Trophoblast cell (in vitro differentiated cells and primary cell): Measurements from ENCODE around the gene JUN.

Source experiments
- DNase-seq, 2 donors: peaks; one replicate each; pipeline ENCODE4 v3.0.0-alpha.2; 2016
- H2AFZ ChIP-seq: 2 replicates; pipeline ENCODE4 v1.6.1; 2013; ENCODE audit warnings: low read length, moderate library complexity, mild to moderate bottlenecking; ENCODE audit not compliant: insufficient read depth, poor library complexity
- H2AK5ac ChIP-seq: 2 replicates; pipeline ENCODE4 v1.6.1; 2013; ENCODE audit warnings: mild to moderate bottlenecking, low read length
- H2BK120ac ChIP-seq: 2 replicates; pipeline ENCODE4 v1.6.1; 2013; ENCODE audit warnings: low read length, mild to moderate bottlenecking, moderate library complexity; ENCODE audit not compliant: insufficient read depth, poor library complexity
- H2BK12ac ChIP-seq: 2 replicates; pipeline ENCODE4 v1.6.1; 2013; ENCODE audit warnings: mild to moderate bottlenecking, low read length, moderate library complexity
- H2BK5ac ChIP-seq: 2 replicates; pipeline ENCODE4 v1.6.1; 2013; ENCODE audit warnings: low read length, low read depth, moderate library complexity, mild to moderate bottlenecking; ENCODE audit not compliant: poor library complexity
- H3K14ac ChIP-seq: 2 replicates; pipeline ENCODE4 v1.6.1; 2013; ENCODE audit warnings: mild to moderate bottlenecking, low read length
- H3K18ac ChIP-seq: 2 replicates; pipeline ENCODE4 v1.6.1; 2013; ENCODE audit warnings: mild to moderate bottlenecking, low read length
- H3K23ac ChIP-seq: 2 replicates; pipeline ENCODE4 v1.6.1; 2013; ENCODE audit warnings: low read length
- H3K27ac ChIP-seq: 2 replicates; pipeline ENCODE4 v1.5.1; 2013; ENCODE audit warnings: low read depth, mild to moderate bottlenecking, inconsistent platforms, low read length, moderate library complexity
- H3K27me3 ChIP-seq: 2 replicates; pipeline ENCODE4 v1.6.1; 2013; ENCODE audit warnings: inconsistent platforms, mild to moderate bottlenecking, low read length, moderate library complexity; ENCODE audit not compliant: insufficient read depth
- H3K36me3 ChIP-seq, 2 experiments: 1 replicate in 1 of 2; 2 replicates in 1 of 2; pipeline ENCODE4 v1.6.1; 2013; ENCODE audit warnings: low read length in 2 of 2, mild to moderate bottlenecking in 2 of 2, moderate library complexity in 1 of 2; ENCODE audit not compliant: insufficient read depth in 2 of 2, control insufficient read depth in 1 of 2
- H3K4ac ChIP-seq: 2 replicates; pipeline ENCODE4 v1.6.1; 2013; ENCODE audit warnings: low read depth, mild to moderate bottlenecking, low read length, moderate library complexity
- H3K4me1 ChIP-seq, 2 experiments: 1 replicate in 1 of 2; 2 replicates in 1 of 2; pipeline ENCODE4 v1.6.1; 2013; ENCODE audit warnings: low read length in 2 of 2, mild to moderate bottlenecking in 2 of 2, moderate library complexity in 1 of 2; ENCODE audit not compliant: insufficient read depth in 2 of 2, control insufficient read depth in 1 of 2
- H3K4me2 ChIP-seq: 2 replicates; pipeline ENCODE4 v1.6.1; 2013; ENCODE audit warnings: inconsistent platforms, mild to moderate bottlenecking, low read length, moderate library complexity
- H3K4me3 ChIP-seq: 2 replicates; pipeline ENCODE4 v1.5.1; 2013; ENCODE audit warnings: mild to moderate bottlenecking, low read depth, low read length, inconsistent platforms
- H3K79me1 ChIP-seq: one replicate; pipeline ENCODE4 v1.6.1; 2013; ENCODE audit warnings: low read length
- H3K79me2 ChIP-seq: 2 replicates; pipeline ENCODE4 v1.6.1; 2013; ENCODE audit warnings: low read length, mild to moderate bottlenecking; ENCODE audit not compliant: control insufficient read depth, insufficient read depth, poor library complexity
- H3K9ac ChIP-seq: 2 replicates; pipeline ENCODE4 v1.6.1; 2013; ENCODE audit warnings: mild to moderate bottlenecking, low read length
- H3K9me3 ChIP-seq: 2 replicates; pipeline ENCODE4 v1.6.1; 2013; ENCODE audit warnings: low read depth, mild to moderate bottlenecking, control low read depth, inconsistent platforms, low read length; ENCODE audit not compliant: insufficient read depth
- H4K12ac ChIP-seq: 2 replicates; pipeline ENCODE4 v1.6.1; 2013; ENCODE audit warnings: low read depth, mild to moderate bottlenecking, low read length, moderate library complexity
- H4K8ac ChIP-seq: 2 replicates; pipeline ENCODE4 v1.6.1; 2013; ENCODE audit warnings: low read depth, mild to moderate bottlenecking, low read length, moderate library complexity
- H4K91ac ChIP-seq: one replicate; pipeline ENCODE4 v1.6.1; 2013; ENCODE audit warnings: low read depth, mild to moderate bottlenecking, low read length, moderate library complexity
- WGBS: extraction: QIAGEN DNeasy Blood & Tissue Kit; methylation state at CpG from one replicate; pipeline ENCODE4 v1.1.7; 2013; ENCODE audit warnings: missing lambda C conversion rate; ENCODE audit not compliant: insufficient read length, insufficient coverage; ENCODE audit errors: extremely low coverage; 5-methylcytosine and 5-hydroxymethylcytosine counted together

The JUN gene

GRCh38 chr1:58780836-58781452, 2.9 kb downstream of the JUN start:
- Histone ChIP-seq H3K4me2 (peak overlapping the region; percentile 51), H2BK12ac (no peak overlapping the region), H3K4ac (no peak overlapping the region), H2BK120ac (no peak overlapping the region), H3K79me2 (peaks cover 28% of the 10 kb centered on the region), H2AFZ (no peak overlapping the region), H3K27me3 (no peaks in the 10 kb centered on the region), H3K9me3 (no peaks in the 10 kb centered on the region), H3K36me3 (peaks cover 11 to 12% of the 10 kb centered on the region in 2 experiments), H3K4me3 (no peak overlapping the region), H2BK5ac (no peak overlapping the region), H4K8ac (no peak overlapping the region), H4K91ac (no peak overlapping the region), H3K14ac (no peak overlapping the region), H3K79me1 (peaks cover 27% of the 10 kb centered on the region), H3K27ac (no peak overlapping the region), H3K23ac (no peak overlapping the region), H3K4me1 (peaks cover 0 to 9% of the 10 kb centered on the region in 2 experiments), H4K12ac (no peak overlapping the region), H3K18ac (no peak overlapping the region), H2AK5ac (no peak overlapping the region), H3K9ac (no peak overlapping the region)
- WGBS = no CpG with 5 or more reads among the region's 2 CpGs
- peak; percentile 48 to 63 for DNase-seq

GRCh38 chr1:58780411-58780810, 3.4 kb downstream of the JUN start:
- Histone ChIP-seq H3K4me3 (no peak overlapping the region), H3K79me2 (peaks cover 28% of the 10 kb centered on the region), H3K4ac (no peak overlapping the region), H3K4me1 (peaks cover 0 to 5% of the 10 kb centered on the region in 2 experiments), H3K4me2 (no peak overlapping the region), H3K23ac (no peak overlapping the region), H3K27me3 (no peaks in the 10 kb centered on the region), H4K12ac (no peak overlapping the region), H3K36me3 (peaks cover 11 to 12% of the 10 kb centered on the region in 2 experiments), H3K79me1 (peaks cover 25% of the 10 kb centered on the region), H4K8ac (no peak overlapping the region), H2BK12ac (no peak overlapping the region), H4K91ac (no peak overlapping the region), H3K9me3 (no peaks in the 10 kb centered on the region), H3K18ac (no peak overlapping the region), H3K14ac (no peak overlapping the region), H3K27ac (no peak overlapping the region), H2BK5ac (no peak overlapping the region), H3K9ac (no peak overlapping the region), H2BK120ac (no peak overlapping the region), H2AFZ (no peak overlapping the region), H2AK5ac (no peak overlapping the region)
- DNase-seq = no peak

GRCh38 chr1:58779801-58780382, 4.0 kb downstream of the JUN start:
- Histone ChIP-seq H3K9ac (no peak overlapping the region), H3K36me3 (peaks cover 11 to 12% of the 10 kb centered on the region in 2 experiments), H3K79me1 (peaks cover 21% of the 10 kb centered on the region), H2BK12ac (no peak overlapping the region), H3K4me1 (peaks cover 0 to 3% of the 10 kb centered on the region in 2 experiments), H4K8ac (no peak overlapping the region), H2AFZ (no peak overlapping the region), H3K4me2 (peak overlapping the region; percentile 40), H3K4ac (no peak overlapping the region), H3K14ac (no peak overlapping the region), H4K91ac (no peak overlapping the region), H4K12ac (no peak overlapping the region), H3K27me3 (no peaks in the 10 kb centered on the region), H2BK5ac (no peak overlapping the region), H2AK5ac (no peak overlapping the region), H3K27ac (no peak overlapping the region), H3K23ac (no peak overlapping the region), H2BK120ac (no peak overlapping the region), H3K18ac (no peak overlapping the region), H3K79me2 (peaks cover 27% of the 10 kb centered on the region), H3K9me3 (no peaks in the 10 kb centered on the region), H3K4me3 (no peak overlapping the region)
- no CpG with 5 or more reads among the region's 4 CpGs for WGBS
- peak; percentile 30 to 70 for DNase-seq

DNA sequence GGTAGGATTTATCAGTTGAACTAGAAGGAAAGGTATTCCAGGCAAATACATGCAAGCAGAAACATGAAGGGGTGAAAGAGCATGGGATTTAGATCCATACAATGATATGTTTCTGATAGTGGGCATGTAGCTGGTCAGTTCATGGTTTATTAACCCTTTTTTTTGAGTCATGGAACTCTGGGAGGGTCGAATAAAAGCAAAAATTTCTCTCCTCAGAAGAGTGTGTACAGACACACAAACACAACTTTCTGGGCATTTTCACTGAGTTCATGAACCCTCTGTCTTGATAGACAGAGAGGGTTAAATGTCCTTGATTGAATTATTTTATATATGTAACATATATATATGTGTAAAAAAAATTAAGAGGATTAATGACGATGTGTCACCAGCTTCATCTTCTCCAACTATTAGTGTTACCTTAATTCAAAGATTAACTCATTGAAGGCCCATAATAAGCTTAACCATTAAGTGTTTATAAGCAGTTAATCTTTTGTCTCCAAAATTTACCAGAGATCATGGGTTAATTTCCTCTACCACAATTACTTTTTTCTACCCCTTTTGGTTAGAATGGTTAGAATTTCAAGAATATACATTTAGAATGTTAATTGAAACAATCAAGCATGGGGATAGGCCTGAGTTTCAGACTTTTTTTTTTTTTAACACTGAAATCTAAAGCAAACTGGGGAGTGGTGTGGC, 4.6 kb downstream of the JUN start:
- peak in 1 of 2 donors; percentile 19 for DNase-seq
- Histone ChIP-seq H3K9me3 (no peaks in the 10 kb centered on the region), H3K27me3 (no peaks in the 10 kb centered on the region), H2BK5ac (no peak overlapping the region), H3K4me3 (no peak overlapping the region), H3K4me2 (no peak overlapping the region), H2AFZ (no peak overlapping the region), H3K14ac (no peak overlapping the region), H3K9ac (no peak overlapping the region), H3K79me1 (peaks cover 14% of the 10 kb centered on the region), H3K27ac (no peak overlapping the region), H2AK5ac (no peak overlapping the region), H4K8ac (no peak overlapping the region), H4K91ac (no peak overlapping the region), H2BK120ac (no peak overlapping the region), H3K36me3 (peaks cover 11 to 12% of the 10 kb centered on the region in 2 experiments), H3K79me2 (peaks cover 22% of the 10 kb centered on the region), H2BK12ac (no peak overlapping the region), H3K23ac (no peak overlapping the region), H4K12ac (no peak overlapping the region), H3K4ac (no peak overlapping the region), H3K4me1 (peaks cover 0 to 3% of the 10 kb centered on the region in 2 experiments), H3K18ac (no peak overlapping the region)
- no CpG with 5 or more reads among the region's 2 CpGs for WGBS
